GM18951 (cell line): ENCODE measurements around the gene ADNP2.

Experiments
- POLR2A ChIP-seq: IDR thresholded peaks from 4 replicates; pipeline ENCODE4 v1.6.1; 2011; ENCODE audit warnings: mild to moderate bottlenecking; ENCODE audit not compliant: insufficient read length, insufficient read depth; ENCODE audit errors: extremely low read depth
- in situ Hi-C: fragments of 300-500 bp; cut with MboI; formaldehyde crosslinking; loops from one replicate; pipeline ENCODE4 v1.12.0; 2022; ENCODE audit warnings: low sequenced_read_pairs, mixed read lengths, inconsistent platforms; ENCODE audit not compliant: unreplicated experiment

The ADNP2 gene

GRCh38 chr18:80185545-80185944 is 76.5 kb downstream of the ADNP2 start:
- no peak for TF ChIP-seq POLR2A

GRCh38 chr18:80187956-80188642 is 79.0 kb downstream of the ADNP2 start:
- in situ Hi-C loops: no loop called here
- TF ChIP-seq POLR2A: no peak

More at GRCh38 chr18:80185545-80185944, 76.5 kb downstream of the ADNP2 start:
- in situ Hi-C loops: no loop called here

DNA sequence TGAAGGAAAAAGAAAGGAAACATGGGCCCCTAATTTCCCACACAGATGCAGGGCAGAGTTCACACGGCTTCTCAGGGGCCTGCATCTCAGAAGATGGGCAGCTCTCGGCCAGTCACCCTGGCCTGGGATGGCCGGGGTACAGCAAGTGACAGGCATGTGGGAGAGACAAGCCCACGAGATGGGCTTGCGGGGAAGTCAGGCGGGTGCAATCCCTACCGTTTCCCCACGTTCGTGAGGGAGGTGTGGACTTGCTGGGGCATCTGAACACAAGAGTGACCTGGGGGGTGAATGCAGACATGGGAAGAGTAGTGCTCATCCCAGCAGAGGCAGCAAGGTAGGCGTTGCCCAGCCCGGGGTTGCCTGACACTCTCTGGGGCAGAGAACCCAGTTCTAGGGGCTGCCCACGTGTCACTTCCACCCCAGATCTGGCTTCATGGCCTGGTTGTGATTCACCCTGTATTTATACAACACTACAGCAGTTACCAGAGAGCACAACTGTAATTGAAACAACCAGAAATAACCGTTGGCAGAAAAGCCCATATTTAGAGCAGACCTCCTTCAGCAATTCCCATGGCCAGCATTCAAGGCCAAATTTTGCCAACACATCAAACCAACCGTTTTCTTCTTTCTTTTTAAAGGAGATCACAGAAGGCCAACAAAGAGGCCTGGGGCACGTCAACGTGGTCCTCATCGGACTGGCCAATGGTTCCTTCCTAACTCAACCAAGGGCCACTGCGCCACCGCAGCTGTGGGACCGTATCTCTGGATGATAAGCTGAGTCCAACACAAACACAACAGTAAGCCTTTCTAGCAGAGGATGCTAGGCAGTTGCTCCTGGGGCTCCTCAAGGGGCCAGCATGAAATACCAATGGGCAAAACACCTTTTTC is 79.8 kb downstream of the ADNP2 start:
- TF ChIP-seq POLR2A: no peak
- in situ Hi-C loops: no loop called here

GRCh38 chr18:80189531-80189865 is 80.4 kb downstream of the ADNP2 start:
- TF ChIP-seq POLR2A: no peak
- in situ Hi-C loops: no loop called here
